ENCODE data around the gene LRRC8D.

- TF ChIP-seq CTCF (IDR thresholded peaks at IDR 0.05) (no peak), POLR2A (IDR thresholded peaks at IDR 0.05) (no peak)
These were observed 66.9 kb downstream of the LRRC8D start for GRCh38 chr1:89887713-89888112.

All from heart left ventricle (tissue), 13 donors.